DND-41 (cell line): ENCODE measurements around the gene PDZD4.

Experiments
- EZH2 ChIP-seq: IDR thresholded peaks from 3 replicates; pipeline ENCODE4 v1.6.1; 2012; ENCODE audit warnings: borderline replicate concordance, low read depth, mild to moderate bottlenecking, moderate library complexity, low read length, inconsistent platforms; ENCODE audit not compliant: severe bottlenecking
- TF ChIP-seq, protein P1 (sequence below): IDR thresholded peaks from 2 replicates; pipeline ENCODE4 v1.5.1; 2012; ENCODE audit warnings: borderline replicate concordance, low read length, moderate library complexity, mild to moderate bottlenecking; ENCODE audit not compliant: poor library complexity, severe bottlenecking; ENCODE audit errors: extremely low read depth

DNA sequence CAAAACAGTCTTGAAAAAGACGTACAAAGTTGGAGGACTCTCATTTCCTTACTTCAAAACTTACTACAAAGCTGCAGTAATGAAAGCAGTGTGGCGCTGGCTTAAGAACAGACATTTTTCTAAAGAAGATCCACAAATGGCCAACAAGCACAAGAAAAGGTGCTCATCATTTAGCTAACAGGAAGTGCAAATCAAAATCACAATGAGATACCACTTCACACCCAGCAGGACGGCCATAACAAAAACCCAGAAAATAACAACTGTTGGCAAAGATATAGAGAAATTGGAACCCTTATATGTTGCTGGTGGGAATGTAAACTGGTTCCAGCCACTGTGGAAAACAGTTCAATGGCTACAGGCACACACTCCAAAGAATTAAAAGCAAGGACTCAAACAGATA is 3.3 kb downstream of the PDZD4 start:
- TF ChIP-seq, protein P1, sequence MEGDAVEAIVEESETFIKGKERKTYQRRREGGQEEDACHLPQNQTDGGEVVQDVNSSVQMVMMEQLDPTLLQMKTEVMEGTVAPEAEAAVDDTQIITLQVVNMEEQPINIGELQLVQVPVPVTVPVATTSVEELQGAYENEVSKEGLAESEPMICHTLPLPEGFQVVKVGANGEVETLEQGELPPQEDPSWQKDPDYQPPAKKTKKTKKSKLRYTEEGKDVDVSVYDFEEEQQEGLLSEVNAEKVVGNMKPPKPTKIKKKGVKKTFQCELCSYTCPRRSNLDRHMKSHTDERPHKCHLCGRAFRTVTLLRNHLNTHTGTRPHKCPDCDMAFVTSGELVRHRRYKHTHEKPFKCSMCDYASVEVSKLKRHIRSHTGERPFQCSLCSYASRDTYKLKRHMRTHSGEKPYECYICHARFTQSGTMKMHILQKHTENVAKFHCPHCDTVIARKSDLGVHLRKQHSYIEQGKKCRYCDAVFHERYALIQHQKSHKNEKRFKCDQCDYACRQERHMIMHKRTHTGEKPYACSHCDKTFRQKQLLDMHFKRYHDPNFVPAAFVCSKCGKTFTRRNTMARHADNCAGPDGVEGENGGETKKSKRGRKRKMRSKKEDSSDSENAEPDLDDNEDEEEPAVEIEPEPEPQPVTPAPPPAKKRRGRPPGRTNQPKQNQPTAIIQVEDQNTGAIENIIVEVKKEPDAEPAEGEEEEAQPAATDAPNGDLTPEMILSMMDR: no peak
- no peak for TF ChIP-seq EZH2
